Central memory CD8-positive, alpha-beta T cell (primary cell): Measurements from ENCODE around the gene GNAQ.

Experiments
- ATAC-seq: fragments of 150-1000 bp; cut with Tn5 transposase; replicated peaks from 2 replicates; pipeline ENCODE4 v1.10.0; 2022; ENCODE audit warnings: mild to moderate bottlenecking, moderate FRiP score, moderate number of reproducible peaks; ENCODE audit not compliant: poor library complexity, severe bottlenecking; ENCODE audit errors: extremely low read depth
- DNase-seq, 2 donors: peaks; one replicate each; pipeline ENCODE4 v3.0.0; 2021; ENCODE audit warnings: low spot score in 2 of 2
- H3K27ac Mint-ChIP-seq: one replicate; pipeline ENCODE4 v1.8.0; 2022; ENCODE audit warnings: low read depth, mild to moderate bottlenecking, moderate library complexity, mixed read lengths
- H3K27me3 Mint-ChIP-seq: one replicate; pipeline ENCODE4 v1.8.0; 2022; ENCODE audit warnings: mixed read lengths
- H3K36me3 Mint-ChIP-seq: one replicate; pipeline ENCODE4 v1.8.0; 2022; ENCODE audit warnings: mild to moderate bottlenecking, moderate library complexity, mixed read lengths; ENCODE audit not compliant: insufficient read depth
- H3K4me1 Mint-ChIP-seq: one replicate; pipeline ENCODE4 v1.8.0; 2022; ENCODE audit warnings: mixed read lengths
- H3K4me3 Mint-ChIP-seq: one replicate; pipeline ENCODE4 v1.8.0; 2022; ENCODE audit warnings: mild to moderate bottlenecking, moderate library complexity, mixed read lengths
- H3K9me3 Mint-ChIP-seq: one replicate; pipeline ENCODE4 v1.8.0; 2022; ENCODE audit warnings: mixed read lengths

The GNAQ gene

GRCh38 chr9:78009186-78009585, 22.4 kb downstream of the GNAQ start:
- Mint-ChIP-seq H3K36me3 (no peaks in the 10 kb centered on the region), H3K27me3 (peaks cover 27% of the 10 kb centered on the region), H3K9me3 (no peaks in the 10 kb centered on the region), H3K4me1 (peaks cover 26% of the 10 kb centered on the region), H3K27ac (no peak overlapping the region), H3K4me3 (no peak overlapping the region)
- no peak for ATAC-seq
- no peak for DNase-seq

GRCh38 chr9:78006734-78007133, 24.9 kb downstream of the GNAQ start:
- DNase-seq = no peak
- Mint-ChIP-seq H3K36me3 (peaks cover 1% of the 10 kb centered on the region), H3K4me3 (no peak overlapping the region), H3K4me1 (peaks cover 26% of the 10 kb centered on the region), H3K27ac (no peak overlapping the region), H3K27me3 (peaks cover 24% of the 10 kb centered on the region), H3K9me3 (no peaks in the 10 kb centered on the region)
- ATAC-seq = no peak

GRCh38 chr9:78005231-78006002, 26.2 kb downstream of the GNAQ start:
- no peak for DNase-seq
- peaks cover 11% of the 10 kb centered on the region for H3K27me3 Mint-ChIP-seq

GRCh38 chr9:78004478-78005229, 27.0 kb downstream of the GNAQ start:
- no peaks in the 10 kb centered on the region for H3K9me3 Mint-ChIP-seq
- H3K27ac Mint-ChIP-seq = no peak overlapping the region
- peaks cover 9% of the 10 kb centered on the region for H3K4me1 Mint-ChIP-seq
- peaks cover 1% of the 10 kb centered on the region for H3K36me3 Mint-ChIP-seq
- peak; percentile 54 for ATAC-seq
- H3K27me3 Mint-ChIP-seq = peaks cover 3% of the 10 kb centered on the region
- H3K4me3 Mint-ChIP-seq = no peak overlapping the region
- no peak for DNase-seq

More at GRCh38 chr9:78005231-78006002, 26.2 kb downstream of the GNAQ start:
- Mint-ChIP-seq H3K4me1 (peaks cover 15% of the 10 kb centered on the region), H3K9me3 (no peaks in the 10 kb centered on the region), H3K27ac (no peak overlapping the region), H3K4me3 (no peak overlapping the region), H3K36me3 (peaks cover 1% of the 10 kb centered on the region)
- no peak for ATAC-seq

GRCh38 chr9:78003730-78004129, 27.9 kb downstream of the GNAQ start:
- H3K9me3 Mint-ChIP-seq = no peaks in the 10 kb centered on the region
- H3K36me3 Mint-ChIP-seq = peaks cover 1% of the 10 kb centered on the region
- H3K4me3 Mint-ChIP-seq = no peak overlapping the region
- H3K27ac Mint-ChIP-seq = no peak overlapping the region
- peaks cover 7% of the 10 kb centered on the region for H3K4me1 Mint-ChIP-seq
- ATAC-seq (no peak), DNase-seq (no peak)
- H3K27me3 Mint-ChIP-seq = no peaks in the 10 kb centered on the region

GRCh38 chr9:78001946-78002731, 29.5 kb downstream of the GNAQ start:
- Mint-ChIP-seq H3K27me3 (no peaks in the 10 kb centered on the region), H3K9me3 (no peaks in the 10 kb centered on the region), H3K4me3 (no peak overlapping the region), H3K36me3 (peaks cover 1% of the 10 kb centered on the region), H3K4me1 (peaks cover 7% of the 10 kb centered on the region), H3K27ac (no peak overlapping the region)
- ATAC-seq = no peak
- no peak for DNase-seq

GRCh38 chr9:78000221-78000620, 31.4 kb downstream of the GNAQ start:
- Mint-ChIP-seq H3K4me1 (peaks cover 7% of the 10 kb centered on the region), H3K27me3 (no peaks in the 10 kb centered on the region), H3K27ac (no peak overlapping the region), H3K36me3 (peaks cover 1% of the 10 kb centered on the region), H3K9me3 (no peaks in the 10 kb centered on the region), H3K4me3 (no peak overlapping the region)
- ATAC-seq = no peak
- no peak for DNase-seq

GRCh38 chr9:77999231-77999631, 32.4 kb downstream of the GNAQ start:
- Mint-ChIP-seq H3K27ac (no peak overlapping the region), H3K9me3 (no peaks in the 10 kb centered on the region), H3K27me3 (no peaks in the 10 kb centered on the region), H3K4me3 (no peak overlapping the region), H3K4me1 (peaks cover under 1% of the 10 kb centered on the region), H3K36me3 (peaks cover 1% of the 10 kb centered on the region)
- ATAC-seq (no peak), DNase-seq (no peak)

- H3K27me3 Mint-ChIP-seq = no peaks in the 10 kb centered on the region
- ATAC-seq = no peak
- no peak for DNase-seq
- H3K27ac Mint-ChIP-seq = no peak overlapping the region
- no peaks in the 10 kb centered on the region for H3K9me3 Mint-ChIP-seq
- no peak overlapping the region for H3K4me3 Mint-ChIP-seq
- H3K36me3 Mint-ChIP-seq = no peaks in the 10 kb centered on the region
- H3K4me1 Mint-ChIP-seq = no peaks in the 10 kb centered on the region
These were observed 33.9 kb downstream of the GNAQ start for GRCh38 chr9:77997611-77998284.

- ATAC-seq (no peak), DNase-seq (no peak)
- no peak overlapping the region for H3K4me3 Mint-ChIP-seq
- H3K27me3 Mint-ChIP-seq = peaks cover 4% of the 10 kb centered on the region
- no peaks in the 10 kb centered on the region for H3K9me3 Mint-ChIP-seq
- H3K36me3 Mint-ChIP-seq = no peaks in the 10 kb centered on the region
- peaks cover 2% of the 10 kb centered on the region for H3K4me1 Mint-ChIP-seq
- H3K27ac Mint-ChIP-seq = no peak overlapping the region
These were observed 34.9 kb downstream of the GNAQ start for GRCh38 chr9:77996696-77997095.

GRCh38 chr9:77991191-77991590, 40.4 kb downstream of the GNAQ start:
- peaks cover 6% of the 10 kb centered on the region for H3K4me1 Mint-ChIP-seq
- no peak overlapping the region for H3K27ac Mint-ChIP-seq
- peaks cover 4% of the 10 kb centered on the region for H3K36me3 Mint-ChIP-seq
- H3K27me3 Mint-ChIP-seq = peaks cover 7% of the 10 kb centered on the region
- H3K4me3 Mint-ChIP-seq = no peak overlapping the region
- no peak for DNase-seq
- H3K9me3 Mint-ChIP-seq = no peaks in the 10 kb centered on the region
- ATAC-seq = no peak

- H3K27ac Mint-ChIP-seq = no peak overlapping the region
- peaks cover 4% of the 10 kb centered on the region for H3K36me3 Mint-ChIP-seq
- no peak overlapping the region for H3K4me3 Mint-ChIP-seq
- peaks cover 6% of the 10 kb centered on the region for H3K4me1 Mint-ChIP-seq
- peaks cover 7% of the 10 kb centered on the region for H3K27me3 Mint-ChIP-seq
- DNase-seq = no peak
- no peaks in the 10 kb centered on the region for H3K9me3 Mint-ChIP-seq
- no peak for ATAC-seq
These were observed 41.7 kb downstream of the GNAQ start for GRCh38 chr9:77989909-77990308.
